SIG-M5 (cell line): ENCODE measurements around the gene AFAP1.

Source experiments
- DNase-seq: peaks from one replicate; lab custom pipeline; 2025; lab: John Stamatoyannopoulos, UW

The AFAP1 gene

DNA sequence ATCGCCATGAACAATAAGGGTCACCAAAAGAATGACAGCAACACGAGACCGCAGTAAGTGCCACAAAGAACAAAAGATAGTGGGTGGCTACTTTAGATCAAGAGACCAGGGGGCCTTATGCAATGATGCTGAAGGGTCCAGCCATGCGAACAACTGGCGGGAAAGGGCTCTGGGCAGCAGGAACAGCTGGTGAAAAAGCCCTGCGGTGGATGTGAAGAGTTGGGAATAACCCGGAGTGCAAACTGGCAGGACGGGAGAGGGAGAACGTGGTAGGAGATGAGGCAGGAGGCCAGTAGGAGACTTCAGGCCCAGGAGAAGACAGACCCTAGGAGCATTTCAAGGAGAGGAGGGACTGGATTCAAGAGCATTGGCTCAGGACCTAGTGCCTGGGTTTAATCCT lies 120.2 kb downstream of the AFAP1 start:
- DNase-seq: no peak

DNA sequence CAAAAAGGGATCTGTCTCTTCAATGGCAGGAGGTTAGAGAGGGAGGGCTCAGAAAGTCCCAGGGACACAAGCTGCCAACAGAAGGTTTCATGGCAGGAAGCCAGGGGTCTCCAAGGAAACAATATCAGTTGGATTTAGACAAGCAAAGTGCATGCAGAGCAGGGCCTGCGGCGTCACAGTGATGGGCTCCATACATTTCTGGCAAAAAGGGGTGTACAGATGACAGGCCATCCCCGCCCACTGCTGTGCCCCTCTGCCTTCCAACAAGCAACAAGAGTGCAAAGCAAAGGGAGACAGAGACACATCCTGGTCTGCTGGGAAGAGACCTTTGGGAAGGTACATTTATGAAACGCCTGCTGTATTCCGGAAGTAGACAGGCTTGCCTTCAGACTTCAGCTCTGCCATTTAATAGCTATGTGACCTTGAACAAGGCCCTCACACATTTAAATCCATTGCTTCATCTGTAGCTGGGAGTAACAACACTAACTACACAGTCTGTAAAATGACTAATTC lies 121.2 kb downstream of the AFAP1 start:
- DNase-seq: no peak

DNA sequence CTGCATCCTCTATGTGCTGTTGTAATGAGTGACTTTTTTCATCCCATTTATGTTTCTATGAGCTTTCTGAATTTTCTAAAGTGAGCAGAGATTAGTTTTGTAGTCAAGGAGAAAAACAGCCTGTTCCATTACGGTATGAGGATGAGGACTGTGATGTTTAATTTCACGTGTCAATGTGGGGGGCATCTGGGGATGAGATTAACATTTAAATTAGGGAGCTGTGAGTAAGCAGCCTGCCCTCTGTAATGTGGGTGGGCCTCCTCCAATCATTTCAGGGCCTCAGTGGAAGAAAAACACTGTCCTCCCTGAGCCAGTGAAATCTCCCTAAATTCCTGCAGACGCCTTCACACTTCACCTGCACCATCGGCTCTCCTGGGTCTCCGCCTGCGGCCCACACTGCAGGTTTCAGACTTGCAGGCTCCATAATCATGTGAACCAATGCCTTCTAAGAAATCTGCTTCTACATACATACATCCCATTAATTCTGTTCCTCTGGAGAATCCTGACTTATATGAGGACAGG lies 121.7 kb downstream of the AFAP1 start:
- no peak for DNase-seq

DNA sequence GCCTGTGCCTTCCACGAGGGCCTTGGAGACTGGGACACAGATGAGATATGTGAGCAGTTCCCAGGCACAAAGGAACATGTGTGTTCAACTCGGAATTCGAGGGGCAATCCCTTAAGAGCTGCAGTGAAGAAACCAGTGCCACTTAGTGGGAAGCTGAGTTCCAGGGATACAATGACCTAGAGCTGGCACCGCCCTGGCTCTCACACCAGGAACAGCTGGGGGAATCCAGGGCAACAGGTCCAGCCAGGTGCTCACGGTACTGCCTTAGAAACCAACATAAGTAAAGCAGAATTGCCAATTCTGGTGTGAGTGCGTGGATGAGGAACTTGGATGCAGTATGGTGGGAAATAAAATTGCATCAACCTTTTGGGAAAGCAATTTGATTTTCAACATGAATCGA lies 122.9 kb downstream of the AFAP1 start:
- DNase-seq: no peak

DNA sequence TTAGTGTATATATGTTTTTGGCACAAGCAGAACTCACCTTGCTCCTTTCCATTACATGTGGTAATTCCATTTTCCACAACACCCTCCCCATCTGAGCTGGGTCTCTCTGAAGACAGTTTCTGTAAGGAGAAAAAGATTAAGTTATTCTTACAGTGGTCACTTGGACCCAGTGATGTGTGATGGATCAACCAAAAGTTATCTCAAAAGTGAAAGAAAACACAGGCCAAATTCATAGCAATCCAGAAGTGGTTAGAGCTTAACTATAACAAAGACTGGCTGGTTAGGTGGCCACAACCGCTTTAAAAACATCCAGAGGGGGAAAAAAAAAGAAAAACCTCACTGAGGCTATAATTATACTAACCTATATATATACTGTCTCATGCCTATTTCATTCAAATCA lies 123.7 kb downstream of the AFAP1 start:
- no peak for DNase-seq

DNA sequence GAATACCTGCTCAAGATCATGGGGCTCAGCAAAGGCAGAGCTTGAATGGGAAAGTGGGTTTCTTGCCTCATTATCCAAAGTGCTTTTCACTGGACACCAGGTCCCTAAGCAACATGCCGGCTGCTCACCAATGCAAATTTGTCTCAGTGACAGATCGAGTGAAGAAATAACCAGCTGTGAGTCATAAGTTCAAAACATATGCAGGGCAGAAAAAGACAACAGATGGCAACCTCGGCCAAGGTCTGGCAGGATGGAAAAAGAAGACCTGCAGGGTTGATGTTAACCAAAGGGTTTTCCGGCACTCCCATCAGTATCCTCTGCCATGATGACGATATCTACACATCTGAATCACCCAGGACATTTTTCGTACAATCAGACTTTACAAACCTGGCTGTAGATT lies 124.1 kb downstream of the AFAP1 start:
- DNase-seq: no peak

DNA sequence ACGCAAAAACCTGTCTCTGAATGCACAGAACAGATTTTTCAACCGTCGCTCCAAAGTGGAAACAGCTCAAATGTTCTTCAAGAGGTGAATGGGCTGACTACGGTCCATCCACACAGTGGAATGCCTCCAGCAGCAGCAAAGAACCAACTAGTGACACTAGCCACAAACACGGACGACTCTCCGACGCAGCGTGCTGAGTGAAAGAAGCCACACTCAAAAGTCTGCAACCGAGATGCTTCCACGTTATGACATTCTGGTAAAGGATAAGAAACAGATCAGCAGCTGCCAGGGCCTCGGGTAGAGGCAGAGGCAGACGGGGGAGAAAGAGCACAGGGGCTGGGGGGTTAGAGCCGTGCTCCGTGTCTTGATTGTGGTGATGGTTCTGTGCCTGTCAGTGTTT lies 125.2 kb downstream of the AFAP1 start:
- DNase-seq: no peak

DNA sequence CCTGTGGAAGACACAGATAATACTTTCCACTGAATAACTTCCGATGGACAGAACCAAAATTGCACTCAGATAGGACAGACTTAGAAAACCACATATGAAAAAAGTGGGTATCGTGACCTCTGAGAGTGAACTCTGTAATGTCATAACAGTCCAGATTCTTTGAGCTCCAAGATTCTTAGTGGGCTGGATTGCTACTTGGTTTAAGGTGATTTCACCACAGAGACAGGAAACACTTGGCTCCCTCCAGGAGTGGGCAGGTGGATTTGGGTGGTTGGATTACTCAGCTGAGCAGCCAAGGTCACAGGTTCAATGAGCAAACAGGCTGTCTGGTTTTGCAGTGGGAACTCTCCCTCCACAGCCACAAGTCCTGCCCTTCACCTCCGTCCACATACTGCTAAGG lies 126.0 kb downstream of the AFAP1 start:
- DNase-seq: no peak

DNA sequence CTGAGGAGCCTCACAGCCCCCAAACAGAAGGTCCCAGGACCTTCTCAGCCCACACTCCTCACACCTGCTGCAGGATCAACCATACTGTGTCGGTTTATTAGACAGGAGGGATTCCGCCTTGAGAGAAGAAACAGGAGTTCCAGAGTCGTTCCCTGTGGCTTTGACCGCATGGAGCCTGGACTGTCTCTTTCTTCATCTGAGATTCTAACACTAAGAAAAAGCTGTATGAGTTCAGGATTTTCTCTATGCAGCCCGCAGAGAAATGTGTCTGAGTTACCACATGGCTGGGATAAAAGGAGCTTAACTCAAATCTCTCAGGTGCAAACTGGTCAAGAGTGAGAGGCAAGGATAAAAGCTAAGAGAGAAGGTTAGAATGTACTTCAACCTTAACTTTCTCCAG lies 126.7 kb downstream of the AFAP1 start:
- DNase-seq: no peak

DNA sequence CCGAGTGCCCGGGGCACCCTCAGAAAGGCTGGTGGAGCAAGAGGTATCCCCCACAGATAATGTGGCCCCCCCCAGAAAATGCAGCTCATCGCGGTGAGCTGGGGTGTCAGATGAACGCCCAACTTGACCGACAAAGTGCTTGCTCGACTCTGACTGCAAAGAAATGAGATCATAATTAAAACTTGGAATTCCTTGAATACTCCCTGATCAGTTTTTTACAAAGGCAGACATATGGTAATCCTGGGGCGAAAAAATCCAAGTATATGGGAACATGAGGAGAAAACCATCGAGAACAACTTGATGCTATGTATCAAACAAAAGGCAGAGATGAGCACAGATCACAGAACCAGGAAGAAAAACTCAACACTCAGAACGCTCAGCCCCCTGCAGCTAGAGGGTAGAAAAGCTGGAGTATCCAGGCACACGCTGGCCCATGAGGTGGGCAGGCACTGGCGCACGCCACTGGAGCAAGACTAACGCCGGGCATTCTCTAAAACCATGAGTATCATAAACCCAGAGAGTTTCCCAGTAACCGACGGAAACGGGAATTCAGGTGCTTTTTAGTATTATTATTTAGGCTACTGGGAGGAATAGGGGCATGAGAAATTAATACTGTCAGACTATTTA lies 127.3 kb downstream of the AFAP1 start:
- DNase-seq: no peak

DNA sequence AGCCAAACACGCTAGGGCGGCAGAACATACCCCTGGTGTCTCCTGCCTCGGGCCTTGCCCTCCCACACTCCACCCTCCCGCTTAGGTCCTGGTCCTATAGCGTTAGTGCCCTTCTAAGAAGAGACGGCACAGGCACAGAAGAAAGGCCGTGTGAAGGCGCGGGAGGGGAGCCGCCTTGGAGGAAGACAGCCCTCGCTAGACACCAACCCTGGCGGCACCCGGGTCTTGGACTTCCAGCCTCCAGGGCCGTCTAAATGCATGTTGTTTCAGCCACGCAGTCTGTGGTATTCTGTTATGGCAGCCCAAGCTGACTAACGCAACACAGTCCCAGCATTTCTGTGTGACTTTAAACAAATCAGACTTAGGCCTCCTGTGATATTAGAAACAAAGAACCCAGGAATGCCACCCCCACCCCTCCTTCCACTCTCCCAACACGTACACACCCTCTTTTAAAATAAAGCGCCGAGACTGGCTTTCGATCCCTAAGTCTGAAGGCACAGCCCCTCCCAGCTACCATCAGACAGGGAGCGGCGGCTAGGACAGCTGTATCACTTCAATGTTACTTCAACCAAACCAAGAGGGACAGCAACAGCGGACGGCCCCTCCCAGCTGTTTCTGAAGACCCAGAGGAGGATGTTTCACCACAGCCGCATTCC lies 128.0 kb downstream of the AFAP1 start:
- no peak for DNase-seq

DNA sequence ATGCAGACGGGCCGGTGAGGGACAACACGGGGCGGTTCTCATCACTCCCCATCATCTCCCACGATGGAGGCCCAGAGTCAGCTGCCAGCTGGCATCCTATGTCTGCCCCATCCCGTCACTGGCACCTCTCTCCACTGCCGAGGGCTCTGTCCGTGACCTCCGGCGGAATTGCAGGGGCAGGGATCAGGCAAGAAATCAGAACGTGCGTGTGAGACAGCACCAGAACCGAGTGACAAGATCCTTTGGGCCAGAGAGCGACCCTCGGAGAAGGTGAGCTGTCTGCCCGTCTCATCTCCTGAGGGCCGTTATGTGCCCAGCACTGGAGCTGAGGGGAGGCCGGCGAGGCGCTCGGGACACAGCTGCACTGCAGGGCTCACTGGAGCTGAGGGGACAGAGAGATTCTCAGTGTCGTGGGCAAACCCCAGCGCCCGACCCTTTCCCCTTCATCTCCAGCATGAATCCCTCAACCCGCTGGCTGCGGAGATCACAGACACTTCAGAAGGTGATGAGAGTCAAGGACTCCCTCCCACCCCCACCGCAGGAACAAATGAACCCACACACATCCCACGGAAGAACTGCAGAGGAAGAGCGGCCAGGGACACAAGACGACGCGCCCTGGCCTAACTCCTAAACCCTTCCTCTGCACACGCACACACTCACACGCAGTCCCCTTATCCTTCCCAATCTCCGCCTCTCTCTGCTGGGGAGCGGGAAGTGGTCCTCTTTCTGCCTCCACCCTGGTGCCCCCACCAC lies 128.7 kb downstream of the AFAP1 start:
- no peak for DNase-seq

DNA sequence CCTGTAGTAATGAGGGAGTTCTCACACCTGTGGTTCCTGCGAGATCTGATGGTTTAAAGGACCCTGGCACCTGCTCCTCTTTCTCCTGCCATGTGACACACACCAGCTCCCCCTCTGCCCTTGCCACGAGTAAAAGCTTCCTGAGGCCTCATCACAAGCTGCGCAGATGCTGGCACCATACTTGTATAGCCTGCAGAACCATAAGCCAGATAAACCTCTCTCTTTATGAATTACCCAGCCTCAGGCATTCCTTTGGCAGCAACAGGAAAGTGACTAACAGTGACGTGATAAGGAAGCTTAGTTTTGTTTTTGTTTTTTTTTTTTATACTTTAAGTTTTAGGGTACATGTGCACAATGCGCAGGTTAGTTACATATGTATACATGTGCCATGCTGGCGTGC lies 130.9 kb downstream of the AFAP1 start:
- no peak for DNase-seq

DNA sequence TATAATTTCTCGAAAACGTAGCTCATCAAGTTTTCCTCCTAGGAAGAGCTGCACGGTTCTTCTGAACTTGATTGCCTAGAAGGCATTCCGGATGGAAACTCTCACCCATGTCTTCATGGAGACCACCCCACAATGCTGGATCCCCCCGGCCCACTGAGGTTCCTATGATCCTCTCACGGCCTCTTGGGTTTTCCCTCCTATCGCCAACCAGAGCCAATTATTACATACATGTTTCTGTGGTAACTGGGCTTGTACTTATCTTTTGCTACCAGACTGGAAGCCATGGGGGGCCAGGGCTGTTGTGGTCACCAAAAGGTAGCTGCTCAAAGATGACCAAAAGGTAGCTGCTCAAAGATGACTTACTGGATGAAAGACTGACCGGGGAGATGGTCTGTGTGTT lies 131.5 kb downstream of the AFAP1 start:
- DNase-seq: no peak

DNA sequence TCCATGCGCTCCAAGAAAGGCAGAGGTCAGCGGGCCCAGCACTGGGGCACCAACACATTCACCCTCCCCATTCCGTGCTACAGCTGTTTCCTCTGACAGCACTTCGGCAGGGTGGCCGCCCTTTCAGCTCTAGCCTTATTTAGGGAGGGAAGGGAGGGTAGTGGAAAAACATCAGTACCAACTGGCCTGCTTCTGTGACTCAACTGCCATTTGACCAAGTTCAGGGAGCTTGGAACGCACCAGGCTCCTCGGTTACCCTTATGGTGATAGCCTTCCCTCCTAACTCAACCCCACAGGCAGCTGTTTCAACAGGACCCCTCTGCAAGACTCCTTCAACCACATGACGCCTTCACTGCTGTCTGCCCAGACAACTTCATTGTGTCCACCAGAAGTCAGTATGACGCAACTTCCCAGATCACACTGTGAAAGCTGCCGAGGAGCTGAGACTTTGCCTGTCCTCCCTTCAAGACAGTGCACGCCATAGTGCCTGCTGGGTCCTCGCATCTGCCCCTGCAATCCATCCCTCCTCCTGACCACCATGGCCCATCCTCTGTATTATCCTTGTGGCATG lies 132.2 kb downstream of the AFAP1 start:
- DNase-seq: no peak

DNA sequence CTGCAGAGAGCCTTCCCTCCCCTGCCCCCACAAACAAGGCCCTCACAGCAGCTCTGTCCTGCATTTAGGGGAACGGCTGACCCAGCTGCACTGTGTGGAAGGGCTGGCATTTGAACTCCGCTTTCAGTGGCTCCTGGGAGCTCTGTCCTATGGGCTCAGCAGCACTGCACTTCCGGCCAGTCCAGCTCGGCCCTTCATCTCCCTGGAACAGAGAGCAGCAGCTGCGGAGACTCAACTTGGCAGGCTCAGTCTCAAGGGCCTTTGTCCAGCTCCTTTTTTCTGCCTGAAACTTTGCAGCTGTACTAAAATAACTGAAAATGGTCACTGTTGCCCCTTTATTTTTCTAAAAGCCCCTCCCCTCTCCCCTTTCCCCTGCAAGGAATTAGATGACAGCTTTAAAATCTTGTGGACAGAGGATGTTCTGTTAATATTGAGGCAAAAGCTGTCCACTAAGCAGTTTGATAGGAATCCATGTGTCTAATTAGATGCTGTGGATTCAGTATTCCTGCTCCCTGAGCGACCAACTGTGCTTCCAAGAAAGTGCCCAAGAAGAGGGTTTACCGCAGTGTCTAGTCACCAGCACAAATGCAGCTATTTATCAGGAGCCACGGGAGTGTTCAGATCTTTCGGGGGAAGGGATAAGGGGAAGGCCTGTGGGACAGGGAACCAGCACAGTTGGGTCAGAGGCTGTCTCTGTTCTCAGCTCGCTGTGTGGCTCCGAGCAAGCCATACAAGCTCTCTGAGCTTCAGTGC lies 133.1 kb downstream of the AFAP1 start:
- no peak for DNase-seq

DNA sequence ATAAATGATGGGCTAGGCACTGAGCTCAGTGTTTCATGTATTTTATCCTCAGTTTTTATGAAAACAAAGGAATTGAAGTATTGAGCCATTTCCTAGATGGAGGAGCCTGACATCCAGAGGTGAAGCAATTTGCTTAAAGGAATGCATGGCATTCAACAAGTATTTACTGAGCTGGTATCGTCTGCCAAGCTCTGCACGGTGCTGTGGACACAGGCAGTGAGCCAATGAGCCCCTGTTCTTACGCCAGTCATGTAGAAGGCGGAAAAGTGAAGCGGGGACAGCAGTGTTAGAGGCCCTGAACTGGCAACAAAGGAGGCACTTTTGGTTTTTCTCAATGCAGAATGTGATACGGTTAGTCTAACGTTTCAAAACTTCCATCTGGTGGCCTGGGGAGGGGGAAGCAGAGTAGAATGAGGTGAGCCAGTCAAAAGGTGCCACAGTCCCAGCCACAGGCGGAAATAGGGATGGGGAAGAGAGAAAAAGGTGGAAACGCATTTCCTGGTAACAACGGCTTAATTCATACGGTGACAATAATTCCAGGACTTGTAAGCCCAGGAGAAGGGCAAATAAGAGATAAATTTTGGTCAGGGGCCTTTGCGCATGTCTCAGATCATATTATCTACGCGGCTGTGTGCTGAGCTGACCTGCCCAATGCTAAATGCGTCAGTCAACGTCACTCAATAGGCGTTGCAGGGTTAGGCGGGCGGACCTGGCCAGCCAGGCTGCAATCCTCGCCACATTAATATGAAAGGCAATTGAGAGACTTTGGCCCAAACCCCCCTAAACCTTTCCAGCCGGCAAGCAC lies 133.9 kb downstream of the AFAP1 start:
- DNase-seq: no peak

DNA sequence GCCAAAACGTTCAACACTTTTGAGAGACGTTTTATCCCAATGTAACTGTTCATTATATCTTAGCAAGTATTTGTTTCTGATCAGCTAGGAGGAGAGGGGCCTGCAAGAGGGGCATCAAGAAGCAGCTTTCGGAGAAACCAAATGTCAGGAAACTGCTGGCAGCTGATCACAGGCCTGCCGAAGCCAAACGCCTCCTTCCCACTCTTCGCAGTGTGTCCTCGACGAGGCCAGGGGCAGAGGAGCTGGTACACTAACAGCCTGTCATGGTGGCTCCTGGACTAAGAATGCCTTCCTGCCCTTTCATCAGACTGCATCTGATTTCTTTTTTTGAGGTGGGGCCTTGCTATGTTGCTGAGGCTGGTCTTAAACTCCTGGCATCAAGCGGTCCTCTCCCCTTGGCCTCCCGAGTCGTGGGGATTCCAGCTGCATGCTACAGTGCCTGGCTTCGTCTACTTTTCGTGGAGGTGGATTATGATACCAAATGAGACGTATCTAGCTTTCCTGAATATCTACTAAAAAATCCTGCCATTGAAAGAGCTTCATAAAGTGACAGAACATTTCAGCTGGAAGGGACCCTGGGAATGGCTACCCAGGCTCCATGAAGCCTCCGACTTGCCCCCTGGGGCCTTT lies 134.8 kb downstream of the AFAP1 start:
- DNase-seq: no peak

DNA sequence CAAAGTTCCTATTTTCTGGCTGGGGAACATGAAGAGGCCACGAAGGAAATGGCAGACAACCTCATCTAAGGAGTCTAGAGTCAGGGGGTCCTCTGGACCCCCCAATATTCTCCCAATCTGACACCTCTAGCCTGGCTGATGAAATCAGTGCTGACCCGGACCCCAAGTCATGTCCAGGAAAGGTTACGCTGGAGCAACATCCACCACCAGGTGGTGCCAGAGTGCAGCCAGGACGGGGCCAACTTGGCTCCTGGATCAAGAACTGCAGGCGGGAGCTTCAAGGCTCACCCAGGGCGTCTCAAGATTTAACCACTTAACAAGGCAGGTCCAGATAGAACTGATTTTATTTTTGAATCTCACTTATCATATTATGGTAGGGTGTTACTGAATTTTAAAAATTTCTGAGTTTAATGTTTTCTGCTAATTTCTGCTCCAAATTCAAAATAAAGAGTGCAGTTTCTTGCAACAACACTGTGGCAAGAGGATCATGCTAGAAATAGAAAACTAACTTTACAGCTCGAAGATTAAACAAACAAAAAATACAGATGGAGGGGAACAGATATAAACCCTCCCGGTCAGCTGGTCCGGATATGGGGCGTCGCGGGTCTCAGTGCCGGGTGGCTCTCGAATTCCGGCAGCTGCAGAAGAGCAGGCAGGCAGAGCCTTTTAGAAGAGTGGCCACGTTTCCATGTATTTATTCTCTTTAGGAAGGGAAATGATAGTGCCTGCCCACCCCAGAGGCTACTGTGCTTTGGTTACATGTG lies 135.5 kb downstream of the AFAP1 start:
- DNase-seq: no peak

DNA sequence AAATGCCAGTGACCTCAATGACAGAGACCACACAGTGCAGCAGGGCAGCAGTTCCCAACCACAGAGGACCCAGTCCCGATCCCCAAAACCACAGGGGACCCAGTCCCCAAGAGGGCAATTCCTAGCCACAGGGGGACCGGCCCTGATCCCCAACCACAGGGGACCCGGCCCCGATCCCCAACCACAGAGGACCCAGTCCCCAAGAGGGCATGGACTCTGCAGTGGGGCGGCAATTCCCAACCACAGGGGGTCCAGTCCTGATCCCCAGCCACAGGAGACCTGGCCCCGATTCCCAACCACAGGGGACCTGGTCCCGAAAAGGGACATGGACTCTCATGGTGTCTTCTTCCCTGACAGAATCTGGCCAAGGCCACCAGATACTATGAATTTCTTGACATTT lies 136.3 kb downstream of the AFAP1 start:
- no peak for DNase-seq
